WI38 (cell line): ENCODE results near the gene ADCK1.

Experiments used
- H3K4me3 ChIP-seq: 2 replicates; pipeline ENCODE4 v1.5.1; 2011; ENCODE audit warnings: low read depth, mild to moderate bottlenecking, control low read depth, low read length
- TF ChIP-seq, protein P1 (sequence below): IDR thresholded peaks from 2 replicates; pipeline ENCODE4 v1.5.1; 2012; ENCODE audit warnings: low read depth, mild to moderate bottlenecking, control low read depth, low read length

The ADCK1 gene

DNA sequence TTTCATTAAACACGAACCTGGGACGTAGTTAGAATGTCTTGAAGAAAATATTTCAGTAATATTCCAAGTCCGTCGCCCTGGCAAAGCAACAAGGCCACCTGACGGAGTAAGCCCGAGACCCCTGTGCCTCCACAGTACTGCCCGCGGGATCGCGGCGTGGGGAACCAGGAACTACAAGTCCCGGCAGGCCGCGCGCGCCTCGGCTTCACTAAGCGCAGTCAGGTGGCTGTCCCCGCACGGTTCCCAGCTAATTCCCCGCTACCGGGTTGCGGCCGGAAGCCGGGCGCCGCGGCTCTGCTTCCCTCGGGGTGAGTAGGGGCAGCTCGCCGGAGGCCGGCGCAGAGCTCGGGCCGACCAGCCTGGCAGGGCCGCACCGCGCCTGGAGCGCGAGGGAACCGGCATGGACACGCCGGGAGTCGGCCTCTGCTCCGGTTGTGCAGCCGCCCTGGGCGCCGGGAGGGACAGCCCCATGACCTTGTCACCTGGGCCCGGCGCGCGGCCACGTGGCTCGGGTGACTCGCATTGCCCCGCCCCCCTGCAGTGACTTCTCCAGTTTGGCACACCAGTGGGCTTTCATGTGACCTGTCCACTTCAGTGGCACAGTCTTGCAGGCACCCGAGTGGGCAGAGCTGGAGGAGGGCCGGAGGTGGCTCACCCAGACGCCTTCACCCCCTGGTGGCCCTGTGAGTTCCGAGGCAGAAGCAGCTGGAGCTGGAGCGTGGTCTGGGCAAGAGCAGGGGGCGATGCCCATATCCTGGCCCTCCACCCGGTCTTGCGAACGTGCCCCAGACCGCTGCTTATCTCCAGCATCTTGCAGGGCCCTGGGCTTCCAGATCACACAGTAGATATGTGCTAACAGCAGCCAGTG, at the start of gene ADCK1:
ADCK1 (plus strand) TSS at position 247 of the 868 bp plus-strand sequence. CDS start 18,870 bp downstream, outside the sequence.
- H3K4me3 ChIP-seq, result peak within 1 kb of the TSS; percentile 75
- TF ChIP-seq, protein P1, sequence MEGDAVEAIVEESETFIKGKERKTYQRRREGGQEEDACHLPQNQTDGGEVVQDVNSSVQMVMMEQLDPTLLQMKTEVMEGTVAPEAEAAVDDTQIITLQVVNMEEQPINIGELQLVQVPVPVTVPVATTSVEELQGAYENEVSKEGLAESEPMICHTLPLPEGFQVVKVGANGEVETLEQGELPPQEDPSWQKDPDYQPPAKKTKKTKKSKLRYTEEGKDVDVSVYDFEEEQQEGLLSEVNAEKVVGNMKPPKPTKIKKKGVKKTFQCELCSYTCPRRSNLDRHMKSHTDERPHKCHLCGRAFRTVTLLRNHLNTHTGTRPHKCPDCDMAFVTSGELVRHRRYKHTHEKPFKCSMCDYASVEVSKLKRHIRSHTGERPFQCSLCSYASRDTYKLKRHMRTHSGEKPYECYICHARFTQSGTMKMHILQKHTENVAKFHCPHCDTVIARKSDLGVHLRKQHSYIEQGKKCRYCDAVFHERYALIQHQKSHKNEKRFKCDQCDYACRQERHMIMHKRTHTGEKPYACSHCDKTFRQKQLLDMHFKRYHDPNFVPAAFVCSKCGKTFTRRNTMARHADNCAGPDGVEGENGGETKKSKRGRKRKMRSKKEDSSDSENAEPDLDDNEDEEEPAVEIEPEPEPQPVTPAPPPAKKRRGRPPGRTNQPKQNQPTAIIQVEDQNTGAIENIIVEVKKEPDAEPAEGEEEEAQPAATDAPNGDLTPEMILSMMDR, result peak; percentile 51

DNA sequence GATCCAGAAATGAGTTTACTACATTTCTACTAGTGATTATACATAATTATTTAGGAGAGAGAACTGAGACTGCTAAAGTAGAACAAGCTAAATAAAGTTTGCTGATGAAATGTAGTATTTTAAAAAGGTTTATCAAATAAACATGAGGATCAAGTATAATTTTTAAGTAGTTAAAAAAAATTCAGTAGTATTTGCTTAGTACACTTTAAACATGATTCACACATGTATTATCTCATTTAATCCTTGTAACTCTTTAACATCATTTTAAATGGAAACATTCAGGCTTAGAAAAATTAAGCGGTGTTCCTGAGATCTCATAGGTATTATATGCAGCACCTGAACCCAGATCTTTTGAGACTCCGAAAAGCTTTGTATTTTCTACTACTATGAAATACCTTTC, 47.6 kb upstream of the ADCK1 start:
- no peak overlapping the region for H3K4me3 ChIP-seq
- TF ChIP-seq, protein P1, result no peak

DNA sequence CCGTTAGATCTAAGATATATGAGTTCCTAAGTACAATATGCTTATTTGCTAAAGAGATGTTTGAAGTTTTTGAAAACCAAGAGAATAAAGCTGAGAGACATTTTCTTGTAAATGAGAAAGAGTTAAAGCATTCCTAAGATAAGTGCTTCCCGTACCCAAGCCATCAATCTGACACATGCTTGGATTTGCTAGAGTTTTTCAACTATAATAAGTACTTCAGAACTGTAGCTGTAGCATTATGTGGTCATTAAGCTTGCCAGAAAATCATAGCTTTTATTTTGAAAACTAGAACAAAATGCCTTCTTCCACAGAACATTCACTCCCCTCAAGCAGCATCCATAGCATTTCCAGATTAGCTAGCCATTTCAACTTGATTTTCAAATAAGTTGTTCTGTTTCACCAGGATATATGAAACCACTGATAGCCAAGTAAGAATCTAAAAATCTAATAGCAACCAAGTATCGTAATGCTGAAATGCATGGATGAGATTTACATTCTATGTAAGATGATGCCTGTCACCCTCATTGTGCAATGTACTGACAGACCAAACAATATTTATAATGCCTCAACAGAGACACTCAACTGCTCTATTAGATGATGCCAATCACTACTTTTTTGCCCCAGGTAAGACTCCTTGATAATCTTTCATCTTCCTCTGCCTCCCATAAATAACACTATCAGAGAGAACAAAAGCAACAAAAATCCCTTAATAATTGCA, 47.0 kb upstream of the ADCK1 start:
- TF ChIP-seq, protein P1, result no peak
- no peak overlapping the region for H3K4me3 ChIP-seq

DNA sequence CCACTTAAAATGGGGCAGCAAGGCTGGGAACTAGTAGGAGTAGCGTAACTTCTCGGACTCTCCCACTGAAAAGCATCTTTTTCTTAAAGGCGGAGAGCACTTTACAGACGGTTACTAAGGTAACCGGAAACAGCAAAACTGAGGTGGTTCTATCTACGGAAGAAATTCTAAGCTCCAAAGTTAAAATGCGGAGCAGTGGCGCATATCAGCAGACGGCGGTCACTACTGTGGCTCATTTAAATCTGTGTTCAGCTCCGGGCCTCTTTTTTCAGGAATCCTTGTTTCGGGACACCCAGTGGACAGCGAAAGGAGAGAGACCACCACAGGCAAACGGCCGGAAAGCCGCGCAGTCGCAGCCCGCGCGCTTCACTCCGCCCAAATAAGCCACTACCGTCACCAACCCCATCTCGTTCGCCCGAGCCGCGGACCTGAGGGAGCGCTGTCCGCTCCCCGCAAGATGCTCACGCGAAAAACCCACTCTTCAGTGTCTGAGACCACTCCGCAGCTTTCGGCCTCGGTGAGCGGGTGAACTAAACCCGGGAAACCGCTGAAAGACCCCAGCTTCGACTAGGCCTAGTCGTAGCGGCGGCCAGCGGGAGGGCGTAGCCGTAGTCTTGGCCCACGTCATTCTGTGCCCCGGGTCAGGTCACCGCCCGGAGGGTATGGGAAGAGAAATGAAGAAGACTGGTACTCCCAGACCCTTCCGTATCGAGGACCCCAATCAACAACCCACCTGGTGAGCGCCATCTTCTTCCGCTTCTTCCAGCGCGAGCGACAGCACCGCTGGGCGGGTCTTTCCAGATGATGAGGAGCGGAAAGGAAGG, 39.3 kb upstream of the ADCK1 start, which contains the start of gene SNW1:
SNW1 (minus strand) TSS at position 776 of the 824 bp plus-strand sequence; CDS start at position 747, 29 bp downstream.
- TF ChIP-seq, protein P1, result no peak

GRCh38 chr14:77761205-77761931, 38.5 kb upstream of the ADCK1 start:
- TF ChIP-seq, protein P1, result peak; percentile 19; the same call in 1 of the 2 replicates
- H3K4me3 ChIP-seq, result peak overlapping the region; percentile 76

More for the DNA sequence above, 39.3 kb upstream of the ADCK1 start, which contains the start of gene SNW1:
- H3K4me3 ChIP-seq, result peak within 1 kb of the TSS; percentile 76

- TF ChIP-seq, protein P1, result no peak
- no peak overlapping the region for H3K4me3 ChIP-seq
Measured at GRCh38 chr14:77763316-77763715, 36.6 kb upstream of the ADCK1 start.
